Right atrium auricular region (tissue), 2 donors: ENCODE results near the gene VPS51. TPM values are rescaled to one million over a fixed set of nuclear protein-coding genes. Genes with fewer than 3 reads are reported as not detected.

Experiments used
- DNase-seq: peaks from one replicate; pipeline ENCODE4 v3.0.0-alpha.2; 2019; ENCODE audit warnings: low spot score
- H3K27ac ChIP-seq, 2 donors: fragments of 200-600 bp; sonication (generic); 1 replicate in 1 of 2; 2 replicates in 1 of 2; pipeline ENCODE4 v1.5.1; 2016 to 2019
- H3K27me3 ChIP-seq, 2 donors: fragments of 200-600 bp; sonication (generic); one replicate each; pipeline versions ENCODE4 v1.5.1 to v1.6.0; 2017 to 2019
- H3K36me3 ChIP-seq: fragments of 200-600 bp; sonication (generic); one replicate; pipeline ENCODE4 v1.5.1; 2016
- H3K4me1 ChIP-seq, 2 donors: fragments of 200-600 bp; sonication (generic); one replicate each; pipeline versions ENCODE4 v1.5.1 to v1.6.0; 2017 to 2019
- H3K4me3 ChIP-seq, 2 donors: fragments of 200-600 bp; sonication (generic); 1 replicate in 1 of 2; 2 replicates in 1 of 2; pipeline ENCODE4 v1.5.1; 2017 to 2019; ENCODE audit warnings: mild to moderate bottlenecking in 1 of 2, moderate library complexity in 1 of 2
- H3K9me3 ChIP-seq, 2 donors: fragments of 200-600 bp; sonication (generic); one replicate each; pipeline ENCODE4 v1.5.1; 2019
- total RNA-seq, 2 donors: library from RNA; depleted of rRNA; stranded (reverse); fragments of >200 nt; gene quantifications; one replicate each; pipeline ENCODE4 v1.1.0, GENCODE V29; 2016
- TF ChIP-seq, protein P1 (sequence below), 2 donors: fragments of 200-600 bp; sonication (generic); IDR thresholded peaks; one replicate each; pipeline ENCODE4 v1.5.1; 2019; ENCODE audit warnings: antibody characterized with exemption in 2 of 2

Gene VPS51
- total RNA-seq, 2 donors from 2014 or later, result 98.5 to 147 TPM

DNA sequence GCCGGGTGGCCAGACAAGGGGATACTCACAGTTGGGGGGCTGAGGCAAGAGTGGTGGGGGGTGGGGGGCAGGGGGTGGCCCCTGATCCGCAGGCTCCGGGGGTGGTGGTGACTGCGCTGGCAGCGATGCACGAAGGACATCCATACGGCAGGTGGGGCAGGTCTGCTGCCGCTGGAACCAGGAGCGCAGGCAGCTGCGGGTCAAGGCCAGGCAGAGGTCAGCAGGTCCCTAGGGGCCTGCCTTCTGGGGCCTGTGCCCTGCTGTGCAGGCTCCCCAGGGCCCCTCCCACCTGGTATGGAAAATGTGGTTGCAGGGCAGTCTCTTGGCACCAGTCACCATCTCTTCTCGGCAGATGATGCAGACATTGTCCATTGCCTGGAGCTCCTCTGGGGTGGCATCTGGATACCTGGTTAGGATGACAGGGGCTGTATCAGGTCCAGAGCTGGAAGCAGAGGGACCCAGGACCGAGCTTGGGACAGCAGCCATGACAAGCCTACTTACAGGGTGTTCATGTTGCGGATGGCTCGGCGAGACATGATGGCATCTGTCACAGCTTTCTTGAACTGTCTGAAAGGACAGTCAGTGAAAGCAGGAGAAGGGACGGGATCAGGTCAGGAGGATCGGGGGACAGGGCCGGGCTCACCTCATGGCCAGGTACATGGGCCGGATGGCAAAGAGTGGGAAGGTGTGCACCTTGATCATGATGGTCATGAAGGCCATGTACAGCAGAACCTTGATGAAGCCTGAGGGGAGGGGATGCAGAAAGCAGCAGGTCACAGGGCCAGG is 34.8 kb downstream of the VPS51 start:
- no peak for DNase-seq
- Histone ChIP-seq H3K27me3 (no peaks in the 10 kb centered on the region), H3K4me1 (peaks cover 0 to 30% of the 10 kb centered on the region in 2 donors), H3K27ac (no peak overlapping the region), H3K4me3 (no peak overlapping the region), H3K9me3 (no peaks in the 10 kb centered on the region), H3K36me3 (peaks cover 71% of the 10 kb centered on the region)
- TF ChIP-seq, protein P1, sequence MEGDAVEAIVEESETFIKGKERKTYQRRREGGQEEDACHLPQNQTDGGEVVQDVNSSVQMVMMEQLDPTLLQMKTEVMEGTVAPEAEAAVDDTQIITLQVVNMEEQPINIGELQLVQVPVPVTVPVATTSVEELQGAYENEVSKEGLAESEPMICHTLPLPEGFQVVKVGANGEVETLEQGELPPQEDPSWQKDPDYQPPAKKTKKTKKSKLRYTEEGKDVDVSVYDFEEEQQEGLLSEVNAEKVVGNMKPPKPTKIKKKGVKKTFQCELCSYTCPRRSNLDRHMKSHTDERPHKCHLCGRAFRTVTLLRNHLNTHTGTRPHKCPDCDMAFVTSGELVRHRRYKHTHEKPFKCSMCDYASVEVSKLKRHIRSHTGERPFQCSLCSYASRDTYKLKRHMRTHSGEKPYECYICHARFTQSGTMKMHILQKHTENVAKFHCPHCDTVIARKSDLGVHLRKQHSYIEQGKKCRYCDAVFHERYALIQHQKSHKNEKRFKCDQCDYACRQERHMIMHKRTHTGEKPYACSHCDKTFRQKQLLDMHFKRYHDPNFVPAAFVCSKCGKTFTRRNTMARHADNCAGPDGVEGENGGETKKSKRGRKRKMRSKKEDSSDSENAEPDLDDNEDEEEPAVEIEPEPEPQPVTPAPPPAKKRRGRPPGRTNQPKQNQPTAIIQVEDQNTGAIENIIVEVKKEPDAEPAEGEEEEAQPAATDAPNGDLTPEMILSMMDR (IDR thresholded peaks at IDR 0.05), result no peak

DNA sequence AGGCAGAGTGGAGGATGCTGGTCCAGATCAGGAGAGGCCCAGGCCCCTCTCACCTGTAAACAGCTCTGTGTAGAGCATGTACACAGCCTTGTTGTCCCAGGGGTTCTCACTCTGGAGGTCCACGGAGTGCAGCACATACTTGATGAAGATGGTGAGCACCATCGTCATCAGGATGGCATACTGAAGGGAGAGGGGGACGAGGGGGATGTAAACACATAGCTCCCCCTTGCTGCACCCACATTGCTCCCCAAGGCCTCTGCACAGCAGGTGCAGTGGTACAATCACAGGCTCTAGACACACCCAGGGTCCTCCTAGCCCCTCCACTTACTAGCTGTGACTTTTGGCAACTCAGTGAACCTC is 35.4 kb downstream of the VPS51 start:
- H3K36me3 ChIP-seq, result peaks cover 65% of the 10 kb centered on the region
- no peaks in the 10 kb centered on the region for H3K27me3 ChIP-seq
- TF ChIP-seq, protein P1 (IDR thresholded peaks at IDR 0.05), result no peak
- H3K4me1 ChIP-seq, result peaks cover 0 to 35% of the 10 kb centered on the region in 2 donors
- H3K4me3 ChIP-seq, result no peak overlapping the region
- H3K27ac ChIP-seq, result no peak overlapping the region
- no peak for DNase-seq
- H3K9me3 ChIP-seq, result no peaks in the 10 kb centered on the region

DNA sequence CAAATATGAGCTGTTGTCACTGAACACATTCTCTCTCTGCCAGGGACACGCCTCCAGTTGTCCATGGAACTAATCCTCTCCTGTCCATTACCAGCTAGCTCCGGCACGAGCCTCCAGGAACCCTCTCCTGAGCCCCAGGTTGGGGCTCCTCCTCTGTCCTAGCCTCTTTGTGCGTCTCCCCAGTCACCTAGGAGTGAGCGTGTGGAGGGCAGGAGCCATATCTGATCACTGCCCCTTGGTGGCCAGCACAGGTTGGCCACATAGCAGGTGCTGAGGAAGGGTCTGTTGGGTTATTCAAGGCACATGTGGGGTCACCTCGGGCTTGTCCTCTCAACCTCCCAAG is 35.9 kb downstream of the VPS51 start:
- Histone ChIP-seq H3K27me3 (no peaks in the 10 kb centered on the region), H3K27ac (no peak overlapping the region), H3K36me3 (peaks cover 60% of the 10 kb centered on the region), H3K4me3 (no peak overlapping the region), H3K4me1 (peaks cover 0 to 35% of the 10 kb centered on the region in 2 donors), H3K9me3 (no peaks in the 10 kb centered on the region)
- TF ChIP-seq, protein P1 (IDR thresholded peaks at IDR 0.05), result no peak
- no peak for DNase-seq

DNA sequence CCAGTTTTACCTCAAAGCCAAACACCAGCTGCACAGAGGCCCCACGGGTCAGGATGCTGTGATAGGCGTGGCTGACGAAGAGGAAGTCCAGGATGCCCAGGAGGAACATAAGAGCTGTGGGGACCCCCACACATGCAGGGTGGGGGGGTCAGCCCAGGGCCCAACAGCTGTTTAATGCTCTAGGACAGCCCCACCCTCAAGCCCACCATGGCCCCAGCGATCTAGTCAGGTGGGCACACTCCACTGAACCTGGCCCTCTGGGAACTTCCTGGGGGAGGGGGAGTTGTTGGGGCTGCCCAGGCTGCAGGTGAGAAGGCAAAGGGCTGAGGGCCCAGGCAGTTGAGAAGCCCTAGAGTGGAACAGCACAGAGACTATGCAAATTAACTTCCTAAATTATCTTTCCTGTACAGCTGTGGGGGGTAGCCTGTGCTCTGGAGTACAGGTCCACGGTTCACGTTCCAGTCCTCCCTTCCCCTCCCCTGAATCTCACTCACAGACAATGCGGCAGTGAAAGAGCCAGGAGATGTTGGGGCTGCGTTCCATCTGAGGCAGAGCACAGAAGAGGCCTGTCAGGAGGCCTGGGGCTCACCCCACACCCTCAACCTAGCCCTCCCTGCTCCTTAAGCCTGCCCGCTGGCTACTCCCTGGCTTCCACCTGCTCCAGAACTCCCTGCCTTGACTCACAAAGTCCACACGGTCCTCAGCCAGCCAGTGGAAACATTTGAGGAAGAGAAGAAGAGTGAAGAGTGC is 36.4 kb downstream of the VPS51 start:
- TF ChIP-seq, protein P1 (IDR thresholded peaks at IDR 0.05), result no peak
- Histone ChIP-seq H3K36me3 (peaks cover 55% of the 10 kb centered on the region), H3K4me1 (peaks cover 0 to 35% of the 10 kb centered on the region in 2 donors), H3K4me3 (no peak overlapping the region), H3K9me3 (no peaks in the 10 kb centered on the region), H3K27me3 (no peaks in the 10 kb centered on the region), H3K27ac (no peak overlapping the region)
- DNase-seq, result no peak

DNA sequence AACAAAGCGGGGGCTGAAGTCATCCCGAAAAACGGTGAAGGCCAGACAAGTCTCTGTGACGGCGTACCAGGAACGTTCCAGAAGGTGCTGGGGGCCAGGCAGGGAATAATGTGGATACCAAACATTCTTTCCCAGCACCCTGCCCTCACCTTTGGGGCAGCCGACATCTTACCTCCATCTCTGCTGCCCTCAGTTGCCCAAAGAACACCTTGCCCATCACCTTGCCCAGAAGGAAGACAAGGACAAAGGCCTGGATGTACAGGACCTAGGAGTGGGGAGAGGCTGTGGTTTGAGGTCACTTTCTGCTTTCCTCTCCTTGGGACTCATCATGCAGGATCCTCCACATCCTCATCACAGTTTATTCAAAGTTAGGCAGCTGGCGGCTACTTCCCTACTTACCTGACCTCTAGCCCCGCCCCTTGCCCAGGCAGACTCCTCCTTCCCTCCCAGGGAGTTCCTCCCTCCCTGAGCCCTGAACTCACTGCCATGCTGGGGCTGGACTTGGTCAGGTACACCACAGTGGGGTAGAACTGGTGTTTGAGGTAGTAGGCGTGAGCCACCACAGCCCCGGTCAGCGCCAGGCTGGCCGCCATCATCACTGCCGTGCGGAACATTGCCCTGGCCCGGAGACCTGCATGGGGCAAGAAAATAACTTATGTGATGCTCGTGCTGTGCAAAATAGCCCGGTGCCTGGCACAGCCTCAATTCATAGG is 37.1 kb downstream of the VPS51 start:
- peak overlapping the region; percentile 99 to 100 for H3K4me3 ChIP-seq
- TF ChIP-seq, protein P1 (IDR thresholded peaks at IDR 0.05), result no peak
- H3K27ac ChIP-seq, result peak overlapping the region; percentile 97
- peaks cover 47% of the 10 kb centered on the region for H3K36me3 ChIP-seq
- no peaks in the 10 kb centered on the region for H3K27me3 ChIP-seq
- DNase-seq, result no peak
- H3K4me1 ChIP-seq, result peaks cover 0 to 35% of the 10 kb centered on the region in 2 donors
- no peaks in the 10 kb centered on the region for H3K9me3 ChIP-seq
